Heart left ventricle (tissue), 16 donors: ENCODE measurements around the gene RAB11FIP5. TPM values are rescaled to one million over a fixed set of nuclear protein-coding genes. Genes with fewer than 3 reads are reported as not detected.

Experiments used
- ATAC-seq, 4 donors: fragments of 200-7000 bp; cut with Tn5 transposase; one replicate each; pipeline ENCODE4 v1.9.1; 2020 to 2022; ENCODE audit warnings: moderate library complexity in 4 of 4, mild to moderate bottlenecking in 3 of 4, moderate number of reproducible peaks in 1 of 4
- DNase-seq, 5 donors: peaks; one replicate each; pipeline ENCODE4 v3.0.0-alpha.2; 2020
- H3K27ac ChIP-seq, 12 donors: fragments of 200-600 bp; sonication (generic) in 4 of 12; one replicate each; pipeline versions ENCODE4 v1.5.0 to v1.8.0; 2016 to 2022; ENCODE audit warnings: mild to moderate bottlenecking in 2 of 12
- H3K27me3 ChIP-seq, 9 donors: fragments of 200-600 bp; sonication (generic) in 2 of 9; one replicate each; pipeline versions ENCODE4 v1.5.1 to v1.8.0; 2016 to 2022; ENCODE audit warnings: mild to moderate bottlenecking in 3 of 9
- H3K36me3 ChIP-seq, 9 donors: fragments of 200-600 bp; sonication (generic) in 2 of 9; one replicate each; pipeline versions ENCODE4 v1.5.0 to v1.8.0; 2018 to 2022; ENCODE audit warnings: mild to moderate bottlenecking in 2 of 9
- H3K4me1 ChIP-seq, 12 donors: fragments of 200-600 bp; sonication (generic) in 4 of 12; one replicate each; pipeline versions ENCODE4 v1.5.0 to v1.8.0; 2016 to 2022; ENCODE audit warnings: mild to moderate bottlenecking in 3 of 12
- H3K4me3 ChIP-seq, 12 donors: fragments of 200-600 bp; sonication (generic) in 4 of 12; one replicate each; pipeline versions ENCODE4 v1.5.0 to v1.8.0; 2017 to 2022; ENCODE audit warnings: mild to moderate bottlenecking in 9 of 12, moderate library complexity in 4 of 12
- H3K9me3 ChIP-seq, 12 donors: fragments of 200-600 bp; sonication (generic) in 4 of 12; one replicate each; pipeline versions ENCODE4 v1.5.0 to v1.8.0; 2016 to 2022; ENCODE audit warnings: mild to moderate bottlenecking in 1 of 12
- CTCF ChIP-seq, 12 donors: fragments of 200-600 bp; sonication (generic) in 4 of 12; IDR thresholded peaks; one replicate each; pipeline versions ENCODE4 v1.5.0 to v1.8.0; 2018 to 2022; ENCODE audit warnings: antibody characterized with exemption in 12 of 12, mild to moderate bottlenecking in 5 of 12
- POLR2A ChIP-seq, 2 donors: fragments of 450-650 bp; IDR thresholded peaks; one replicate each; pipeline ENCODE4 v1.6.1; 2017; ENCODE audit warnings: antibody characterized with exemption in 2 of 2, mild to moderate bottlenecking in 2 of 2, moderate library complexity in 2 of 2
- WGBS, 4 donors: extraction: QIAGEN DNeasy Blood & Tissue Kit in 2 of 4; methylation state at CpG; one replicate each; pipeline versions ENCODE4 v1.1.5 to v1.1.7; 2013 to 2018; 5-methylcytosine and 5-hydroxymethylcytosine counted together
- intact Hi-C, 10 donors: fragments of 100-400 bp; cut with DNase I; formaldehyde crosslinking; loops; one replicate each; pipeline versions ENCODE4 v1.11.1 to v1.14.2; 2022
- polyA plus RNA-seq, 2 donors: library from polyadenylated mRNA; stranded (reverse); fragments of 200-250 nt; gene quantifications; one replicate each; pipeline ENCODE4 v1.2.3, GENCODE V29; 2013
- total RNA-seq, 9 donors: library from RNA; depleted of rRNA in 2 of 9; stranded (reverse); fragments of >200 nt in 2 of 9; fragmentation: NEBNext Ultra II Directional in 3 of 9; extraction: Animal tissue kit (Norgen Biotek cat#: 25700) in 3 of 9; gene quantifications; one replicate each; pipeline versions ENCODE4 v1.1.0 to v1.2.4, GENCODE V29; 2016 to 2023
- donor health status: ischemic (EF 13 %, LVEDD 7.1; RV severe dilation, severe dysfunction).
- donor health status: healthy with polysubstance abuse.
- donor health status: DM: no; HTN: yes; CAD: no.
- donor health status: DM: no; HTN: no; CAD: no.
- donor health status: ischemic (EF 25% LVEDD 6.9; RV normal size, moderate dysfunction).
- donor health status: ischemic (EF 25% LVEDD 5.7; RV mildly dilated, moderate dysfunction).
- donor health status: healthy.
- donor health status: DM: yes; HTN: yes; CAD: no.
- donor health status: ischemic (EF 35%, LVEDD 5.7; RV mildly dilated, moderate dysfunction).
- donor health status: nonischemic (EF 11% LVEDD 7.7; RV severe dilation, severe dysfunction).
- donor health status: DM: yes; HTN: yes; CAD: no.
- donor health status: PGD.
- donor health status: ischemic (EF 29% LVEDD 5.4; RV normal size, mild dysfunction).
- donor health status: nonischemic (EF 23%, LVEDD 6.1; RV moderate dilation, normal function).

RAB11FIP5 gene
- total and polyA plus RNA-seq, 11 donors, result 10.7 to 50.7 (median 24.8) TPM

- no peak for ATAC-seq
- peaks cover 0 to 7% (median 0%) of the 10 kb centered on the region in 12 donors for H3K4me1 ChIP-seq
- no peak for TF ChIP-seq POLR2A (IDR thresholded peaks at IDR 0.05)
- TF ChIP-seq CTCF (IDR thresholded peaks at IDR 0.05), result no peak
- WGBS, 4 donors, result 44 to 63% (median 55%) methylated on average over 3 to 4 of the region's 4 CpGs
- intact Hi-C loops, result no loop called here
- DNase-seq, result no peak
- no peaks in the 10 kb centered on the region for H3K36me3 ChIP-seq
- H3K4me3 ChIP-seq, result no peak overlapping the region
- peaks cover 0 to 3% (median 0%) of the 10 kb centered on the region in 9 donors for H3K27me3 ChIP-seq
- no peaks in the 10 kb centered on the region for H3K9me3 ChIP-seq
- H3K27ac ChIP-seq, result no peak overlapping the region
Measured at GRCh38 chr2:73133566-73134197, 20.9 kb upstream of the RAB11FIP5 start.

- Histone ChIP-seq H3K4me3 (no peak overlapping the region), H3K27me3 (peaks cover 0 to 3% (median 0%) of the 10 kb centered on the region in 9 donors), H3K36me3 (no peaks in the 10 kb centered on the region), H3K27ac (no peak overlapping the region), H3K9me3 (no peaks in the 10 kb centered on the region), H3K4me1 (peaks cover 0 to 7% (median 0%) of the 10 kb centered on the region in 12 donors)
- DNase-seq (no peak), ATAC-seq (no peak)
- TF ChIP-seq CTCF (IDR thresholded peaks at IDR 0.05) (no peak), POLR2A (IDR thresholded peaks at IDR 0.05) (no peak)
- intact Hi-C loops, result no loop called here
- 92 to 98% (median 94%) methylated on average over 3 of the region's 3 CpGs for WGBS, 4 donors
Measured at GRCh38 chr2:73131807-73132206, 19.1 kb upstream of the RAB11FIP5 start.

GRCh38 chr2:73130790-73131189, 18.0 kb upstream of the RAB11FIP5 start:
- Histone ChIP-seq H3K4me1 (peaks cover 0 to 7% (median 0%) of the 10 kb centered on the region in 12 donors), H3K27ac (no peak overlapping the region), H3K27me3 (peaks cover 0 to 3% (median 0%) of the 10 kb centered on the region in 9 donors), H3K9me3 (peaks cover 0 to 5% (median 0%) of the 10 kb centered on the region in 12 donors), H3K36me3 (no peaks in the 10 kb centered on the region), H3K4me3 (no peak overlapping the region)
- ATAC-seq, result no peak
- no peak for DNase-seq
- intact Hi-C loops, result no loop called here
- 72 to 76% (median 75%) methylated on average over 5 of the region's 5 CpGs for WGBS, 4 donors
- TF ChIP-seq POLR2A (IDR thresholded peaks at IDR 0.05) (no peak), CTCF (IDR thresholded peaks at IDR 0.05) (no peak)

DNA sequence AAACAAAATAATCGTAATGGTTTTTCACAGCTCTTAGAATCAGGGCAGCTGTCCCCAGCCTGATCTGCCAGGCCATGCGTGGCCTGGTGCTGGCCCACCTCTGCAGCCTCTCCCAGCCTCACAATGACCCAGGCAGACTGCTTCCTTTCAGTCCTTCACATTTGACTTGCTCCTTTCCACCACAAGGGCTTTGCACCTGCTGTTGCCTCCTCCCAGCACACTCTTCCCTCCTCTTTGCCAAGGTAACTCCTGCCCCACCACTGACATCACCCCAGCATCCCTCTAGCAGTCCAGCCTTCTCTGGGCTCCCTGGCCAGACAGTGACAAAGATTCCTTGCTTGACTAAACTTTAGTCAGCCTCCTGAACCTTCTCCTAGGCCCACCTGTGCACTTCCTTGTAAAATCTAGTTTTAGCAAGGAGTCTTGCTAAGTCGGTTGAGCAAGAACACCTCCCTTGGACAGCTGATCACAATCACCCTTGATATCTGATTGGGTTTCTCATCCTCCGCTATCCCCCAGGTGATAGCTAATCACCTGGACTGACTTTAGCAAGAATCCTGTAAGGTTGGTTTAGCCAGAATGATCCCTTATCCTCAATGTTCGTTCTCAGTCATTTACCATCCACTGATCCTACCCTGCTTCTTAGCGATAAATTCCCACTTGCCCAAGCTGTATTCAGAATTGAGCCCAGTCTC, 16.2 kb upstream of the RAB11FIP5 start:
- ATAC-seq (no peak), DNase-seq (no peak)
- intact Hi-C loops, result no loop called here
- 78 to 87% (median 85%) methylated on average over 6 of the region's 6 CpGs for whole genome bisulfite sequencing, 4 donors
- Histone ChIP-seq H3K4me1 (peaks cover 0 to 6% (median 0%) of the 10 kb centered on the region in 12 donors), H3K4me3 (no peak overlapping the region), H3K9me3 (peaks cover 0 to 5% (median 0%) of the 10 kb centered on the region in 12 donors), H3K36me3 (no peaks in the 10 kb centered on the region), H3K27ac (no peak overlapping the region), H3K27me3 (peaks cover 0 to 3% (median 0%) of the 10 kb centered on the region in 9 donors)
- TF ChIP-seq POLR2A (IDR thresholded peaks at IDR 0.05), result no peak
- no peak for TF ChIP-seq CTCF (IDR thresholded peaks at IDR 0.05)
